T follicular helper cell (primary cell): Measurements from ENCODE around the gene ERRFI1.

Experiments
- DNase-seq: peaks from one replicate; pipeline ENCODE4 v3.0.0-alpha.2; 2020; ENCODE audit warnings: low read depth

ERRFI1 gene

GRCh38 chr1:8019229-8019620 is 6.9 kb downstream of the ERRFI1 start:
- DNase-seq: no peak

GRCh38 chr1:8018492-8019228 is 7.4 kb downstream of the ERRFI1 start:
- no peak for DNase-seq

GRCh38 chr1:8017495-8018197 is 8.5 kb downstream of the ERRFI1 start:
- DNase-seq: no peak

GRCh38 chr1:8016895-8017241 is 9.2 kb downstream of the ERRFI1 start:
- DNase-seq: no peak

GRCh38 chr1:8016210-8016894 is 9.8 kb downstream of the ERRFI1 start:
- DNase-seq: no peak

GRCh38 chr1:8015809-8016165 is 10.3 kb downstream of the ERRFI1 start:
- DNase-seq: no peak

GRCh38 chr1:8015036-8015808 is 10.9 kb downstream of the ERRFI1 start:
- peak; percentile 19 for DNase-seq

- DNase-seq: no peak
These were observed 11.6 kb downstream of the ERRFI1 start for GRCh38 chr1:8014381-8014988.

- no peak for DNase-seq
These were observed 12.3 kb downstream of the ERRFI1 start for GRCh38 chr1:8013800-8014199.

- DNase-seq: no peak
These were observed 12.7 kb downstream of the ERRFI1 start for GRCh38 chr1:8013399-8013798.

- DNase-seq: no peak
These were observed 13.2 kb downstream of the ERRFI1 start for GRCh38 chr1:8012955-8013354.

GRCh38 chr1:8011923-8012858 is 13.9 kb downstream of the ERRFI1 start:
- no peak for DNase-seq

- no peak for DNase-seq
These were observed 15.1 kb downstream of the ERRFI1 start for GRCh38 chr1:8011016-8011415.

- DNase-seq: no peak
These were observed 15.9 kb downstream of the ERRFI1 start for GRCh38 chr1:8010080-8010664.

- DNase-seq: no peak
These were observed 16.8 kb downstream of the ERRFI1 start for GRCh38 chr1:8009043-8010002.

GRCh38 chr1:8006037-8006963 is 19.8 kb downstream of the ERRFI1 start:
- no peak for DNase-seq

GRCh38 chr1:8004803-8005573 is 21.1 kb downstream of the ERRFI1 start:
- no peak for DNase-seq
